ENCODE measurements around the gene HIF1A. TPM values are rescaled to one million over a fixed set of nuclear protein-coding genes. Genes with fewer than 3 reads are reported as not detected.

Gene HIF1A
- total and polyA plus RNA-seq, 2 donors (not counting 3 experiments of a cell fraction or from before 2014, with no cell fraction given): 58.3 to 179 TPM

GRCh38 chr14:61703342-61704129, 8.2 kb downstream of the HIF1A start:
- Histone ChIP-seq H3K4me3 (replicated peaks in 1 of 3; ENCODE audit: insufficient read depth in 1 of 3, low read depth in 1 of 3, low read length in 3 of 3) (no peak overlapping the region), H3K27me3 (ENCODE audit: control insufficient read depth in 2 of 2, insufficient read depth in 2 of 2, low read length in 2 of 2) (no peaks in the 10 kb centered on the region), H3K79me2 (ENCODE audit: control insufficient read depth, insufficient read depth, low read length) (peaks cover 90% of the 10 kb centered on the region), H2AFZ (ENCODE audit: low read depth, low read length) (no peak overlapping the region), H4K20me1 (replicated peaks; ENCODE audit: control insufficient read depth, extremely low read depth, insufficient read depth, low read length) (peaks cover 31% of the 10 kb centered on the region), H3K9ac (replicated peaks; ENCODE audit: extremely low read depth, insufficient read depth, low read length) (no peak overlapping the region), H3K36me3 (ENCODE audit: control insufficient read depth in 2 of 2, extremely low read depth in 1 of 2, insufficient read depth in 2 of 2, low read length in 2 of 2) (no peaks in the 10 kb centered on the region), H3K4me2 (ENCODE audit: insufficient read depth, low read length) (no peak overlapping the region), H3K9me3 (replicated peaks; ENCODE audit: control insufficient read depth, insufficient read depth, low read length) (no peaks in the 10 kb centered on the region), H3K27ac (ENCODE audit: insufficient read depth, low read depth, low read length) (no peak overlapping the region), H3K4me1 (ENCODE audit: control insufficient read depth, extremely low read depth, insufficient read depth, low read length) (peaks cover 29% of the 10 kb centered on the region), H3K9me1 (replicated peaks; ENCODE audit: control insufficient read depth, extremely low read depth, insufficient read depth, low read length) (no peaks in the 10 kb centered on the region)
- TF ChIP-seq MYC (IDR thresholded peaks at IDR 0.05; ENCODE audit: low read depth, low read length): no peak
- TF ChIP-seq POLR2A (IDR thresholded peaks at IDR 0.05; ENCODE audit: low read depth, low read length): no peak
- FAIRE-seq (no peak), DNase-seq (ENCODE audit: low read depth, low spot score) (no peak)
- ChIA-PET CTCF (no interaction called here), POLR2A (no interaction called here)
- no TSS peak for BruUV-seq (replicated peaks)
- dilution Hi-C loops (cut with MboI; ENCODE audit: extremely low pct_ligation_motif_present, low sequenced_read_pairs): no loop called here
- intact Hi-C loops (cut with micrococcal nuclease): no loop called here

- DNase-seq (ENCODE audit: low read depth, low spot score) (no peak), FAIRE-seq (no peak)
- peaks cover 90% of the 10 kb centered on the region for H3K79me2 ChIP-seq (ENCODE audit: control insufficient read depth, insufficient read depth, low read length)
- no TSS peak for BruUV-seq (replicated peaks)
- H2AFZ ChIP-seq (ENCODE audit: low read depth, low read length): no peak overlapping the region
- no peak overlapping the region for H3K4me2 ChIP-seq (ENCODE audit: insufficient read depth, low read length)
- CTCF ChIA-PET: no interaction called here
- POLR2A ChIA-PET: interaction anchor here (0.6 kb wide), 1 partner anchor 412 kb away, joined by 8 read pairs; no protein-coding TSS in a partner anchor
- TF ChIP-seq GATA2 (IDR thresholded peaks at IDR 0.05; ENCODE audit: insufficient read depth, insufficient read length, low read depth, low read length) (no peak), MYC (IDR thresholded peaks at IDR 0.05; ENCODE audit: low read depth, low read length) (no peak), CTCF (IDR thresholded peaks at IDR 0.05; ENCODE audit: extremely low read depth in 1 of 2, insufficient read depth in 1 of 2, low read depth in 1 of 2, low read length in 2 of 2) (no peak), EZH2 (IDR thresholded peaks at IDR 0.05; ENCODE audit: borderline replicate concordance, low read depth, low read length, severe bottlenecking) (no peak), JUN (IDR thresholded peaks at IDR 0.05; ENCODE audit: borderline replicate concordance, insufficient read depth, insufficient read length, low read depth) (no peak), POLR2AphosphoS5 (IDR thresholded peaks at IDR 0.05; ENCODE audit: insufficient read depth, low read depth, low read length) (no peak), FOS (IDR thresholded peaks at IDR 0.05; ENCODE audit: borderline replicate concordance, insufficient read depth, low read length) (no peak), MAX (IDR thresholded peaks at IDR 0.05; ENCODE audit: insufficient read depth, insufficient read length) (no peak), POLR2A (IDR thresholded peaks at IDR 0.05; ENCODE audit: low read depth, low read length) (no peak)
- no peaks in the 10 kb centered on the region for H3K36me3 ChIP-seq (ENCODE audit: control insufficient read depth in 2 of 2, extremely low read depth in 1 of 2, insufficient read depth in 2 of 2, low read length in 2 of 2)
- H3K27me3 ChIP-seq (ENCODE audit: control insufficient read depth in 2 of 2, insufficient read depth in 2 of 2, low read length in 2 of 2): no peaks in the 10 kb centered on the region
- no peak overlapping the region for H3K4me3 ChIP-seq (replicated peaks in 1 of 3; ENCODE audit: insufficient read depth in 1 of 3, low read depth in 1 of 3, low read length in 3 of 3)
- dilution Hi-C loops (cut with MboI; ENCODE audit: extremely low pct_ligation_motif_present, low sequenced_read_pairs) (no loop called here), intact Hi-C loops (cut with micrococcal nuclease) (no loop called here)
- no peak overlapping the region for H3K9ac ChIP-seq (replicated peaks; ENCODE audit: extremely low read depth, insufficient read depth, low read length)
- H3K9me3 ChIP-seq (replicated peaks; ENCODE audit: control insufficient read depth, insufficient read depth, low read length): no peaks in the 10 kb centered on the region
- no peak overlapping the region for H3K27ac ChIP-seq (ENCODE audit: insufficient read depth, low read depth, low read length)
- H3K4me1 ChIP-seq (ENCODE audit: control insufficient read depth, extremely low read depth, insufficient read depth, low read length): peaks cover 19% of the 10 kb centered on the region
- H3K9me1 ChIP-seq (replicated peaks; ENCODE audit: control insufficient read depth, extremely low read depth, insufficient read depth, low read length): no peaks in the 10 kb centered on the region
- H4K20me1 ChIP-seq (replicated peaks; ENCODE audit: control insufficient read depth, extremely low read depth, insufficient read depth, low read length): peaks cover 28% of the 10 kb centered on the region
Measured at GRCh38 chr14:61704554-61704953, 9.2 kb downstream of the HIF1A start.
